ENCODE measurements around the gene CDCA7L. TPM values are rescaled to one million over a fixed set of nuclear protein-coding genes. Genes with fewer than 3 reads are reported as not detected.

The CDCA7L gene
- total RNA-seq, 4 donors from 2014 or later: 0.88 to 6.7 (median 1.8) TPM

DNA sequence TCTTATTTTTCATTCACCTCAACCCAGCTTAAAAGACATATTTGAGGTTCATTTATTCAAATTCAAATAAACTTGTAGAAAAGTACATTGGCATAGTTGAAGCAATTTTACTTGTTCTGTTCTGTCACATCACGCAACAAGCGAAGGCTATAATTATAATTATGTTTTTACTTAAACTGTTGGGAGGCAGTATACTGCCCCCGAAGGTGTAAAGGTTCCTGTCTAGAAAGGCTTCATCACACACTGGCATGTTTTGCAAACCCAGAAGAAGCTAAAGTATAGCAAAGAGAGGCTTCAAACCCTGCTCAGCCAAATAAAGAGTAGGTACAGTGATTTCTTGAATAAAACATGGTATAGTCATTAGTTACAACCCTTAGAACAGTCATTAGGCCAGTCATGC is 62.6 kb downstream of the CDCA7L start:
- ATAC-seq: no peak
- H3K4me3 ChIP-seq: no peak overlapping the region
- in situ Hi-C loops (cut with MboI; ENCODE audit: low sequenced_read_pairs in 4 of 4) (no loop called here), intact Hi-C loops (cut with DNase I; ENCODE audit: low total_unique reads) (no loop called here)
- H3K27me3 ChIP-seq: no peaks in the 10 kb centered on the region
- no peak overlapping the region for H3K27ac ChIP-seq
- TF ChIP-seq, protein P1, sequence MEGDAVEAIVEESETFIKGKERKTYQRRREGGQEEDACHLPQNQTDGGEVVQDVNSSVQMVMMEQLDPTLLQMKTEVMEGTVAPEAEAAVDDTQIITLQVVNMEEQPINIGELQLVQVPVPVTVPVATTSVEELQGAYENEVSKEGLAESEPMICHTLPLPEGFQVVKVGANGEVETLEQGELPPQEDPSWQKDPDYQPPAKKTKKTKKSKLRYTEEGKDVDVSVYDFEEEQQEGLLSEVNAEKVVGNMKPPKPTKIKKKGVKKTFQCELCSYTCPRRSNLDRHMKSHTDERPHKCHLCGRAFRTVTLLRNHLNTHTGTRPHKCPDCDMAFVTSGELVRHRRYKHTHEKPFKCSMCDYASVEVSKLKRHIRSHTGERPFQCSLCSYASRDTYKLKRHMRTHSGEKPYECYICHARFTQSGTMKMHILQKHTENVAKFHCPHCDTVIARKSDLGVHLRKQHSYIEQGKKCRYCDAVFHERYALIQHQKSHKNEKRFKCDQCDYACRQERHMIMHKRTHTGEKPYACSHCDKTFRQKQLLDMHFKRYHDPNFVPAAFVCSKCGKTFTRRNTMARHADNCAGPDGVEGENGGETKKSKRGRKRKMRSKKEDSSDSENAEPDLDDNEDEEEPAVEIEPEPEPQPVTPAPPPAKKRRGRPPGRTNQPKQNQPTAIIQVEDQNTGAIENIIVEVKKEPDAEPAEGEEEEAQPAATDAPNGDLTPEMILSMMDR (IDR thresholded peaks at IDR 0.05 in 4 of 5, conservative IDR thresholded peaks at IDR 0.05 in 1 of 5): no peak
- TF ChIP-seq POLR2A (IDR thresholded peaks at IDR 0.05): no peak
- no peaks in the 10 kb centered on the region for H3K9me3 ChIP-seq
- no peaks in the 10 kb centered on the region for H3K36me3 ChIP-seq
- DNase-seq: no peak
- no peaks in the 10 kb centered on the region for H3K4me1 ChIP-seq

DNA sequence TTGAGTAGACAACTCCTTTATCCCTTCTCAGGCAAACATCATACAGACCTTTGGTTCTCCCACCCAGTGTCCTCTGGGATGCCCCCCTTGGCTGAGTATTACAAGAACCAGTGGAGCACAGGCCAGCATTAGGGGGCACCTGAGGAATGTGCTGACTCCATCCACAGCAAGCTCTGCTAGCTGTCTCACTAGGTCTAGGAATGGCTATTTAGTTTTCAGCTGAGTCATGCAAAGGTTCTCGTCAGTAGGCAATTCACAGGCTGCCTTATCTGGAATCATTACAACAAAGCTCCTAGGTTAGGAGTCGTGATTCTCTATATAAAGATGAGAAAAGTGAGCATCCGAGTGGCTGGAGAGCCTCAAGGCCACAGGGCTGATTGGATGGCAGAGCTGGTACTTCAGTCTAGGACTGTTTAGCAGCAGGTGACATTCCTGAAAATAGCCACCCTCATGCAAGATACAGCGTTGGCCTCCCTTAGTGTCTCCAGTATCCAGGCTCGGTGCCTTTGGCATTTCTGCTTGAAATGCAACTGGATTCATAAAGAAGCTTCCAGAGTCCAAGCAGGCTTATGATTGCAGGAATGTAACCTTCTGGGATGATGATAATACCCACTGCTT is 75.8 kb downstream of the CDCA7L start:
- ATAC-seq: no peak
- DNase-seq: no peak
- no peak overlapping the region for H3K27ac ChIP-seq
- TF ChIP-seq POLR2A (IDR thresholded peaks at IDR 0.05): no peak
- TF ChIP-seq, protein P1 (IDR thresholded peaks at IDR 0.05 in 4 of 5, conservative IDR thresholded peaks at IDR 0.05 in 1 of 5): no peak
- in situ Hi-C loops (cut with MboI; ENCODE audit: low sequenced_read_pairs in 4 of 4): no loop called here
- H3K36me3 ChIP-seq: no peaks in the 10 kb centered on the region
- H3K4me3 ChIP-seq: no peak overlapping the region
- H3K27me3 ChIP-seq: no peaks in the 10 kb centered on the region
- intact Hi-C loops (cut with DNase I; ENCODE audit: low total_unique reads): no loop called here
- no peaks in the 10 kb centered on the region for H3K9me3 ChIP-seq
- H3K4me1 ChIP-seq: no peaks in the 10 kb centered on the region

DNA sequence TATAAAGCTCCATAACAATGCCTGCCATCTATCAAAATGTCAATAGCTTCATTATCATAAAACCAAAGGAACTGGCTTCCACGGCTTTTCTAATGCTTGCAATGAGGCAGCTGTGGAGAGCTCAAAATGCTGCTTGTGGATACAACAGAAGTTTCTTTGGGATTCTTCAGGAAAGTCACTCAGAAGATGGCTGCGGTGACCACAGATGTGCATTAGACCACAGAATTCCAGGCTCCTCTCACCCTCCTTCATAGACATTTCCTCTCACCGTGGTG is 77.2 kb downstream of the CDCA7L start:
- no peak overlapping the region for H3K4me3 ChIP-seq
- H3K36me3 ChIP-seq: no peaks in the 10 kb centered on the region
- H3K9me3 ChIP-seq: no peaks in the 10 kb centered on the region
- TF ChIP-seq, protein P1 (IDR thresholded peaks at IDR 0.05 in 4 of 5, conservative IDR thresholded peaks at IDR 0.05 in 1 of 5): no peak
- no peak for TF ChIP-seq POLR2A (IDR thresholded peaks at IDR 0.05)
- ATAC-seq: no peak
- H3K4me1 ChIP-seq: no peaks in the 10 kb centered on the region
- no peaks in the 10 kb centered on the region for H3K27me3 ChIP-seq
- intact Hi-C loops (cut with DNase I; ENCODE audit: low total_unique reads) (no loop called here), in situ Hi-C loops (cut with MboI; ENCODE audit: low sequenced_read_pairs in 4 of 4) (no loop called here)
- no peak overlapping the region for H3K27ac ChIP-seq
- DNase-seq: no peak

DNA sequence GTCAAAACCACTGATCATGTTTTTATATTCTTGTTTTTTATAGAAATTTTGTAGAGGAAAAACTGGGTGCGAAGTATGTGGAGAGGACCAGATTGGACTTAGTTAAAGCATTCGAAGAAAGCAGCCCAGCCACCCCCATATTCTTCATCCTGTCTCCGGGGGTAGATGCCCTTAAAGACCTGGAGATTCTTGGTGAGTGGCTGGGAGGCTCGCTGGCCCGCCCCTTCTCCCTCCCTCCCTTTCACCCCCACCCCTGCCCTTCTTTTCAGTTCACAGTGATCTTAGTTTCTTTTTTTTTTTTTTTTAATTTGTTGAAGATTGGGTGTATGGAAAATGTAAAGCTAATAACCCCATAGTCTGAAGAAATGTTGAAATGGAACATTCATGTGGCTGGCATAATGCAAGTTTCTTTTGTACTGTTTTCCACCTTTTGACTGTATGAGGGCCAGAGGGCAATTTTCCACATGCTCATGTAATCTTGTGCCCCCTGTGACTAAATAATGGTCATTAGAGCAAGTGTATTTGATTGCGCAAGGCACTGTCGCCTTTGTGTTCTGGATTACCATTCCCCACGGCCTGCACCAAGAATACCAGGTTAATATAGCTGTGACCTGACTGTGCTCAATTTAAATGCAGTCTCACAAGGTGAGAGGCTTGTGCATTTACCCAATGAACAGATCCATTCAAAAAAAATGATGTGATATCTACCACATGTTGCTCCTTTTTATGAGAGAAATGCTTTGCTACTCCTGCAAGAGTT is 77.7 kb downstream of the CDCA7L start:
- ATAC-seq (no peak), DNase-seq (no peak)
- intact Hi-C loops (cut with DNase I; ENCODE audit: low total_unique reads) (no loop called here), in situ Hi-C loops (cut with MboI; ENCODE audit: low sequenced_read_pairs in 4 of 4) (no loop called here)
- Histone ChIP-seq H3K27ac (no peak overlapping the region), H3K27me3 (no peaks in the 10 kb centered on the region), H3K9me3 (no peaks in the 10 kb centered on the region), H3K4me3 (no peak overlapping the region), H3K36me3 (no peaks in the 10 kb centered on the region), H3K4me1 (no peaks in the 10 kb centered on the region)
- TF ChIP-seq POLR2A (IDR thresholded peaks at IDR 0.05): no peak
- TF ChIP-seq, protein P1 (IDR thresholded peaks at IDR 0.05 in 4 of 5, conservative IDR thresholded peaks at IDR 0.05 in 1 of 5): no peak

Measured in gastrocnemius medialis (tissue), 4 donors.